GM21529 (cell line): ENCODE data around the gene RTN4R.

ENCODE experiments used
- ATAC-seq: cut with Tn5 transposase; IDR thresholded peaks from one replicate; pipeline ENCODE4 v1.9.1; 2021; ENCODE audit not compliant: unreplicated experiment

The RTN4R gene

GRCh38 chr22:20243537-20244249, 24.4 kb downstream of the RTN4R start:
- no peak for ATAC-seq

- ATAC-seq: no peak
Measured at GRCh38 chr22:20243176-20243536, 25.0 kb downstream of the RTN4R start.

GRCh38 chr22:20242393-20243175, 25.5 kb downstream of the RTN4R start:
- ATAC-seq: no peak

GRCh38 chr22:20241579-20242392, 26.3 kb downstream of the RTN4R start:
- no peak for ATAC-seq

- ATAC-seq: no peak
Measured at GRCh38 chr22:20240900-20241299, 27.2 kb downstream of the RTN4R start.

- ATAC-seq: no peak
Measured at GRCh38 chr22:20240447-20240764, 27.7 kb downstream of the RTN4R start.

GRCh38 chr22:20239676-20240446, 28.3 kb downstream of the RTN4R start:
- ATAC-seq: no peak

- ATAC-seq: no peak
Measured at GRCh38 chr22:20238901-20239675, 29.0 kb downstream of the RTN4R start.

- ATAC-seq: no peak
Measured at GRCh38 chr22:20238536-20238900, 29.6 kb downstream of the RTN4R start.

GRCh38 chr22:20237480-20238440, 30.4 kb downstream of the RTN4R start:
- ATAC-seq: no peak

GRCh38 chr22:20236052-20236717, 31.9 kb downstream of the RTN4R start:
- no peak for ATAC-seq

- ATAC-seq: no peak
Measured at GRCh38 chr22:20235389-20235991, 32.6 kb downstream of the RTN4R start.

GRCh38 chr22:20234760-20235388, 33.2 kb downstream of the RTN4R start:
- no peak for ATAC-seq

GRCh38 chr22:20234314-20234682, 33.8 kb downstream of the RTN4R start:
- ATAC-seq: no peak

- ATAC-seq: no peak
Measured at GRCh38 chr22:20233351-20234313, 34.5 kb downstream of the RTN4R start.

GRCh38 chr22:20232781-20233180, 35.3 kb downstream of the RTN4R start:
- no peak for ATAC-seq

GRCh38 chr22:20232237-20232598, 35.9 kb downstream of the RTN4R start:
- ATAC-seq: no peak
